WTC11 (cell line): ENCODE measurements around the gene EHD1.

Experiments used
- CTCF ChIP-seq: fragments of 200-600 bp; IDR thresholded peaks from 2 replicates; pipeline ENCODE4 v1.8.0; 2022; ENCODE audit warnings: antibody characterized with exemption
- GTF2I ChIP-seq: fragments of 250-450 bp; sonication (Bioruptor Pico); conservative IDR thresholded peaks from 2 replicates; pipeline ENCODE4 v1.4.0; 2021; ENCODE audit warnings: mild to moderate bottlenecking
- KAT7 ChIP-seq: sonication (generic); formaldehyde crosslinking; IDR thresholded peaks from 2 replicates; pipeline ENCODE4 v1.8.1; 2023; ENCODE audit warnings: missing genetic modification reagents, mild to moderate bottlenecking, borderline replicate concordance
- NFATC4 ChIP-seq: fragments of 250-450 bp; sonication (Bioruptor Pico); IDR thresholded peaks from 2 replicates; pipeline ENCODE4 v1.9.0; 2021; ENCODE audit warnings: mild to moderate bottlenecking
- NR2C2 ChIP-seq: sonication (generic); formaldehyde crosslinking; IDR thresholded peaks from 2 replicates; pipeline ENCODE4 v1.8.0; 2022; ENCODE audit warnings: mild to moderate bottlenecking, missing genetic modification reagents
- TP53 ChIP-seq: sonication (generic); formaldehyde crosslinking; IDR thresholded peaks from 2 replicates; pipeline ENCODE4 v1.8.1; 2023; ENCODE audit warnings: mild to moderate bottlenecking, missing genetic modification reagents
- ZNF263 ChIP-seq: sonication (generic); formaldehyde crosslinking; IDR thresholded peaks from 2 replicates; pipeline ENCODE4 v1.8.1; 2022; ENCODE audit warnings: low read depth, mild to moderate bottlenecking, moderate library complexity, missing genetic modification reagents
- TF ChIP-seq, protein P1 (sequence below): sonication (generic); formaldehyde crosslinking; conservative IDR thresholded peaks from 2 replicates; pipeline ENCODE4 v1.8.1; 2023; ENCODE audit warnings: mild to moderate bottlenecking, low read depth, missing genetic modification reagents, moderate library complexity
- TF ChIP-seq, protein P2 (sequence below): sonication (generic); formaldehyde crosslinking; IDR thresholded peaks from 2 replicates; pipeline ENCODE4 v1.8.1; 2023; ENCODE audit warnings: mild to moderate bottlenecking, missing genetic modification reagents, moderate library complexity

- no peak for TF ChIP-seq CTCF
- TF ChIP-seq ZNF263 (CRISPR knock-in tag), result no peak
- no peak for TF ChIP-seq NR2C2
- TF ChIP-seq NFATC4 (CRISPR knock-in tag), result no peak
- no peak for TF ChIP-seq GTF2I (CRISPR knock-in tag)
- no peak for TF ChIP-seq TP53 (CRISPR knock-in tag)
- TF ChIP-seq, protein P1, sequence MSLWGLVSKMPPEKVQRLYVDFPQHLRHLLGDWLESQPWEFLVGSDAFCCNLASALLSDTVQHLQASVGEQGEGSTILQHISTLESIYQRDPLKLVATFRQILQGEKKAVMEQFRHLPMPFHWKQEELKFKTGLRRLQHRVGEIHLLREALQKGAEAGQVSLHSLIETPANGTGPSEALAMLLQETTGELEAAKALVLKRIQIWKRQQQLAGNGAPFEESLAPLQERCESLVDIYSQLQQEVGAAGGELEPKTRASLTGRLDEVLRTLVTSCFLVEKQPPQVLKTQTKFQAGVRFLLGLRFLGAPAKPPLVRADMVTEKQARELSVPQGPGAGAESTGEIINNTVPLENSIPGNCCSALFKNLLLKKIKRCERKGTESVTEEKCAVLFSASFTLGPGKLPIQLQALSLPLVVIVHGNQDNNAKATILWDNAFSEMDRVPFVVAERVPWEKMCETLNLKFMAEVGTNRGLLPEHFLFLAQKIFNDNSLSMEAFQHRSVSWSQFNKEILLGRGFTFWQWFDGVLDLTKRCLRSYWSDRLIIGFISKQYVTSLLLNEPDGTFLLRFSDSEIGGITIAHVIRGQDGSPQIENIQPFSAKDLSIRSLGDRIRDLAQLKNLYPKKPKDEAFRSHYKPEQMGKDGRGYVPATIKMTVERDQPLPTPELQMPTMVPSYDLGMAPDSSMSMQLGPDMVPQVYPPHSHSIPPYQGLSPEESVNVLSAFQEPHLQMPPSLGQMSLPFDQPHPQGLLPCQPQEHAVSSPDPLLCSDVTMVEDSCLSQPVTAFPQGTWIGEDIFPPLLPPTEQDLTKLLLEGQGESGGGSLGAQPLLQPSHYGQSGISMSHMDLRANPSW (CRISPR knock-in tag), result no peak
- no peak for TF ChIP-seq KAT7 (CRISPR knock-in tag)
- TF ChIP-seq, protein P2, sequence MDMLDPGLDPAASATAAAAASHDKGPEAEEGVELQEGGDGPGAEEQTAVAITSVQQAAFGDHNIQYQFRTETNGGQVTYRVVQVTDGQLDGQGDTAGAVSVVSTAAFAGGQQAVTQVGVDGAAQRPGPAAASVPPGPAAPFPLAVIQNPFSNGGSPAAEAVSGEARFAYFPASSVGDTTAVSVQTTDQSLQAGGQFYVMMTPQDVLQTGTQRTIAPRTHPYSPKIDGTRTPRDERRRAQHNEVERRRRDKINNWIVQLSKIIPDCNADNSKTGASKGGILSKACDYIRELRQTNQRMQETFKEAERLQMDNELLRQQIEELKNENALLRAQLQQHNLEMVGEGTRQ, result no peak
Measured at GRCh38 chr11:64917663-64917995, 39.2 kb upstream of the EHD1 start.
